A549 (cell line): ENCODE data around the gene SYNJ1. TPM values are rescaled to one million over a fixed set of nuclear protein-coding genes. Genes with fewer than 3 reads are reported as not detected.
"Not testable (repeated sequence)": the region's sequence is repeated elsewhere in the genome, so short reads cannot be mapped to it uniquely, and the experiment has no call there.

ENCODE experiments used
- ATAC-seq, 2 experiments: fragments of 200-7000 bp in 1 of 2; fragments of >200 bp in 1 of 2; cut with Nextera tagmentation in 1 of 2; cut with Tn5 transposase in 1 of 2; 3 replicates each; pipeline versions ENCODE4 v1.8.0 to v1.9.1; 2018 to 2020; ENCODE audit warnings: mild to moderate bottlenecking in 1 of 2, moderate library complexity in 1 of 2
- CTCF ChIA-PET: fragments of 300-600 bp; sonication (Branson Sonifier 250); formaldehyde crosslinking; extraction: SDS; loops from one replicate; lab custom pipeline; 2021; ENCODE audit warnings: antibody characterized with exemption, inconsistent platforms; lab: Yijun Ruan, JAX
- POLR2A ChIA-PET: fragments of 350-600 bp; formaldehyde crosslinking; extraction: SDS; loops from one replicate; lab custom pipeline; 2021; ENCODE audit warnings: antibody characterized with exemption, inconsistent platforms; lab: Yijun Ruan, JAX
- DNase-seq, 2 experiments: peaks; one replicate each; pipeline versions ENCODE4 v3.0.0 to v3.0.0-alpha.2; 2011 to 2016; ENCODE audit warnings: low read depth in 1 of 2, low spot score in 1 of 2
- FAIRE-seq: peaks from 2 replicates; lab custom pipeline; 2011; peaks lifted over from hg19 to GRCh38; lab: Jason Lieb, UNC
- H3K27ac ChIP-seq, 2 experiments: fragments of >200 bp; sonication (Bioruptor Twin); formaldehyde crosslinking; 3 replicates each; pipeline ENCODE4 v1.5.1; 2016 to 2017
- H3K4me1 ChIP-seq: fragments of >200 bp; sonication (Bioruptor Twin); formaldehyde crosslinking; 3 replicates; pipeline ENCODE4 v1.6.1; 2016
- H3K4me2 ChIP-seq: fragments of >200 bp; sonication (Bioruptor Twin); formaldehyde crosslinking; 3 replicates; pipeline ENCODE4 v1.6.1; 2016
- H3K4me3 ChIP-seq: fragments of >200 bp; sonication (Bioruptor Twin); formaldehyde crosslinking; 3 replicates; pipeline ENCODE4 v1.5.1; 2016
- H3K9me3 ChIP-seq: fragments of >200 bp; sonication (Bioruptor Twin); formaldehyde crosslinking; 3 replicates; pipeline ENCODE4 v1.6.1; 2016
- BCL3 ChIP-seq: fragments of >200 bp; sonication (Bioruptor Twin); formaldehyde crosslinking; IDR thresholded peaks from 3 replicates; pipeline ENCODE4 v1.6.1; 2016
- BHLHE40 ChIP-seq: IDR thresholded peaks from 2 replicates; pipeline ENCODE4 v1.6.1; 2012; ENCODE audit warnings: low read depth, low read length, inconsistent platforms
- EP300 ChIP-seq, 2 experiments: fragments of >200 bp; sonication (Bioruptor Twin); formaldehyde crosslinking; IDR thresholded peaks; 2 replicates in 1 of 2; 3 replicates in 1 of 2; pipeline ENCODE4 v1.6.1; 2016 to 2017
- ESRRA ChIP-seq: fragments of 150-350 bp; IDR thresholded peaks from 2 replicates; pipeline ENCODE4 v1.6.1; 2014; ENCODE audit warnings: mild to moderate bottlenecking, low read length, borderline replicate concordance
- FOSL2 ChIP-seq, 2 experiments: fragments of 450-650 bp in 1 of 2; fragments of >200 bp in 1 of 2; sonication (Bioruptor Twin) in 1 of 2; formaldehyde crosslinking; IDR thresholded peaks; 2 replicates each; pipeline versions ENCODE4 v1.5.0 to v1.6.1; 2016 to 2020; ENCODE audit warnings: mild to moderate bottlenecking in 1 of 2, moderate library complexity in 1 of 2
- FOXS1 ChIP-seq: fragments of 250-450 bp; sonication (Bioruptor Pico); IDR thresholded peaks from 2 replicates; pipeline ENCODE4 v1.5.0; 2020; ENCODE audit warnings: mild to moderate bottlenecking, moderate library complexity
- HDAC2 ChIP-seq: fragments of 200-600 bp; sonication (generic); IDR thresholded peaks from 2 replicates; pipeline ENCODE4 v1.6.1; 2016
- HEYL ChIP-seq: fragments of 250-450 bp; sonication (Bioruptor Pico); IDR thresholded peaks from 2 replicates; pipeline ENCODE4 v1.8.0; 2021; ENCODE audit warnings: mild to moderate bottlenecking, moderate library complexity
- HMGXB4 ChIP-seq: fragments of 250-450 bp; sonication (Bioruptor Pico); IDR thresholded peaks from 2 replicates; pipeline ENCODE4 v1.5.0; 2021; ENCODE audit warnings: mild to moderate bottlenecking, moderate library complexity, borderline replicate concordance
- JUN ChIP-seq, 2 experiments: fragments of >200 bp; sonication (Bioruptor Twin); formaldehyde crosslinking; IDR thresholded peaks; 2 replicates in 1 of 2; 3 replicates in 1 of 2; pipeline ENCODE4 v1.6.1; 2016 to 2017
- MAFK ChIP-seq: fragments of 450-650 bp; IDR thresholded peaks from 2 replicates; pipeline ENCODE4 v1.6.1; 2014; ENCODE audit not compliant: partially characterized antibody
- NR3C1 ChIP-seq: fragments of >200 bp; sonication (Bioruptor Twin); formaldehyde crosslinking; IDR thresholded peaks from 3 replicates; pipeline ENCODE4 v1.6.1; 2017
- POLR2A ChIP-seq: IDR thresholded peaks from 2 replicates; pipeline ENCODE4 v1.6.1; 2012; ENCODE audit warnings: mild to moderate bottlenecking, low read length
- REST ChIP-seq: fragments of 200-600 bp; sonication (generic); IDR thresholded peaks from 2 replicates; pipeline ENCODE4 v1.6.1; 2016; ENCODE audit warnings: antibody characterized with exemption, mild to moderate bottlenecking, moderate library complexity
- SMC3 ChIP-seq: fragments of >200 bp; sonication (Bioruptor Twin); formaldehyde crosslinking; IDR thresholded peaks from 3 replicates; pipeline ENCODE4 v1.6.1; 2018; ENCODE audit warnings: inconsistent platforms
- TFCP2L1 ChIP-seq: fragments of 250-450 bp; sonication (Bioruptor Pico); IDR thresholded peaks from 2 replicates; pipeline ENCODE4 v1.5.0; 2021; ENCODE audit warnings: mild to moderate bottlenecking
- TP53 ChIP-seq: fragments of 250-450 bp; sonication (Bioruptor Pico); IDR thresholded peaks from 2 replicates; pipeline ENCODE4 v1.5.0; 2021; ENCODE audit warnings: mild to moderate bottlenecking, moderate library complexity
- ZC3H11A ChIP-seq: fragments of 450-650 bp; IDR thresholded peaks from 2 replicates; pipeline ENCODE4 v1.6.1; 2014; ENCODE audit warnings: antibody characterized with exemption, mild to moderate bottlenecking
- ZFP36 ChIP-seq: fragments of 450-650 bp; IDR thresholded peaks from 2 replicates; pipeline ENCODE4 v1.6.1; 2014; ENCODE audit warnings: borderline replicate concordance; ENCODE audit not compliant: partially characterized antibody
- ZNF302 ChIP-seq: fragments of 250-450 bp; sonication (Bioruptor Pico); IDR thresholded peaks from 2 replicates; pipeline ENCODE4 v1.9.0; 2021; ENCODE audit warnings: inconsistent platforms, mild to moderate bottlenecking, moderate library complexity
- WGBS: methylation state at CpG from one replicate; pipeline ENCODE4 v1.1.6; 2017; ENCODE audit errors: missing lambda C conversion rate; 5-methylcytosine and 5-hydroxymethylcytosine counted together
- polyA plus RNA-seq, 4 experiments: library from polyadenylated mRNA; depleted of rRNA in 3 of 4; stranded (reverse); fragments of >200 nt; fragmentation: RNase III in 1 of 4; extraction: RNeasy Plus Mini Kit Qiagen cat#74134 plus additional on column Dnase treatment in 1 of 4; gene quantifications; 2 replicates in 3 of 4; 3 replicates in 1 of 4; pipeline ENCODE4 v1.2.3, GENCODE V29; 2011 to 2017
- TF ChIP-seq, protein P1 (sequence below): fragments of >200 bp; sonication (Bioruptor Twin); formaldehyde crosslinking; IDR thresholded peaks from 2 replicates; pipeline ENCODE4 v1.6.1; 2016
- TF ChIP-seq, protein P2 (sequence below): fragments of 150-350 bp; IDR thresholded peaks from 2 replicates; pipeline ENCODE4 v1.6.1; 2014; ENCODE audit warnings: low read depth, mild to moderate bottlenecking, low read length
- TF ChIP-seq, protein P3 (sequence below): fragments of 450-650 bp; IDR thresholded peaks from 2 replicates; pipeline ENCODE4 v1.6.1; 2014; ENCODE audit warnings: antibody characterized with exemption

The SYNJ1 gene
- polyA plus RNA-seq, 2 of the 4 experiments (the other 2 are of a cell fraction): 2.3 to 3.8 TPM

GRCh38 chr21:32698286-32698685 is 29.5 kb downstream of the SYNJ1 start:
- 74% methylated on average over 2 of the region's 2 CpGs for WGBS
- DNase-seq: no peak
- ChIA-PET POLR2A (no interaction called here), CTCF (no interaction called here)
- no peak overlapping the region for H3K27ac ChIP-seq
- no peak for TF ChIP-seq ESRRA
- TF ChIP-seq, protein P1, sequence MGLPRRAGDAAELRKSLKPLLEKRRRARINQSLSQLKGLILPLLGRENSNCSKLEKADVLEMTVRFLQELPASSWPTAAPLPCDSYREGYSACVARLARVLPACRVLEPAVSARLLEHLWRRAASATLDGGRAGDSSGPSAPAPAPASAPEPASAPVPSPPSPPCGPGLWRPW: no peak
- no peak for TF ChIP-seq ZNF302 (CRISPR knock-in tag)
- no peak overlapping the region for H3K4me2 ChIP-seq
- no peaks in the 10 kb centered on the region for H3K4me1 ChIP-seq
- ATAC-seq: no peak
- no peak overlapping the region for H3K4me3 ChIP-seq
- no peak for FAIRE-seq
- no peaks in the 10 kb centered on the region for H3K9me3 ChIP-seq

- CTCF ChIA-PET, FAIRE-seq, H3K27ac ChIP-seq, H3K4me3 ChIP-seq, H3K4me1 ChIP-seq, POLR2A ChIA-PET, H3K4me2 ChIP-seq, H3K9me3 ChIP-seq, DNase-seq, ATAC-seq: not testable (repeated sequence)
- peak; percentile 58 for TF ChIP-seq ZC3H11A
- WGBS: 95% methylated on average over 6 of the region's 7 CpGs
These were observed 32.3 kb downstream of the SYNJ1 start for GRCh38 chr21:32695482-32695881.

GRCh38 chr21:32693581-32693980 is 34.2 kb downstream of the SYNJ1 start:
- CTCF ChIA-PET: interaction anchor here (1.7 kb wide), 1 partner anchor 92 kb away, joined by 4 read pairs; no protein-coding TSS in a partner anchor
- TF ChIP-seq MAFK (no peak), SMC3 (no peak), EP300 (IDR thresholded peaks at IDR 0.05) (no peak)
- TF ChIP-seq, all 56 proteins: peak for 0
- H3K9me3 ChIP-seq: no peaks in the 10 kb centered on the region
- H3K4me2 ChIP-seq: no peak overlapping the region
- FAIRE-seq (no peak), DNase-seq (no peak), ATAC-seq (no peak)
- no peak overlapping the region for H3K4me3 ChIP-seq
- H3K27ac ChIP-seq: no peak overlapping the region
- POLR2A ChIA-PET: no interaction called here
- H3K4me1 ChIP-seq: no peaks in the 10 kb centered on the region

DNA sequence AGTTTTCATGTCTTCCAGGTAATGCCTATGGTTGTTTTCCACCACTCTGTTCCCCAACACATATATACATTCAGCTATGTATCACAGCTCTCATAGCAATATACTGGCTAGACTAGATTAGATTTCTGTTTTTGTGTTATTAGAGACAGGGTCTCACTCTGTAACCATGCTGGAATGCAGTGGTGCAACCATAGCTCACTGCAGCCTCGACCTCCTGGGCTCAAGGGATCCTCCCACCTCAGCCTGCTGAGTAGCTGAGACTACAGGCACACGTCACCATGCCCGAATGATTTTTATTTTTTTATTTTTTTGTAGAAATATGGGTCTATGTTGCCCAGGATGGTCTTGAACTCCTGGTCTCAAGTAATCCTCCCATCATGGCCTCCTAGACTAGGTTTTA is 37.7 kb downstream of the SYNJ1 start:
- Histone ChIP-seq H3K4me3 (no peak overlapping the region), H3K4me1 (no peaks in the 10 kb centered on the region), H3K9me3 (no peaks in the 10 kb centered on the region), H3K4me2 (no peak overlapping the region), H3K27ac (no peak overlapping the region)
- no peak for TF ChIP-seq NR3C1
- TF ChIP-seq BCL3: no peak
- no peak for TF ChIP-seq HMGXB4 (CRISPR knock-in tag)
- TF ChIP-seq HDAC2: no peak
- TF ChIP-seq FOXS1: no peak
- TF ChIP-seq HEYL: no peak
- no peak for TF ChIP-seq FOSL2 (IDR thresholded peaks at IDR 0.05)
- TF ChIP-seq FOSL2 (CRISPR knock-in tag; IDR thresholded peaks at IDR 0.05): no peak
- no peak for TF ChIP-seq JUN (IDR thresholded peaks at IDR 0.05)
- TF ChIP-seq, protein P2, sequence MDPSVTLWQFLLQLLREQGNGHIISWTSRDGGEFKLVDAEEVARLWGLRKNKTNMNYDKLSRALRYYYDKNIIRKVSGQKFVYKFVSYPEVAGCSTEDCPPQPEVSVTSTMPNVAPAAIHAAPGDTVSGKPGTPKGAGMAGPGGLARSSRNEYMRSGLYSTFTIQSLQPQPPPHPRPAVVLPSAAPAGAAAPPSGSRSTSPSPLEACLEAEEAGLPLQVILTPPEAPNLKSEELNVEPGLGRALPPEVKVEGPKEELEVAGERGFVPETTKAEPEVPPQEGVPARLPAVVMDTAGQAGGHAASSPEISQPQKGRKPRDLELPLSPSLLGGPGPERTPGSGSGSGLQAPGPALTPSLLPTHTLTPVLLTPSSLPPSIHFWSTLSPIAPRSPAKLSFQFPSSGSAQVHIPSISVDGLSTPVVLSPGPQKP: no peak
- TF ChIP-seq, protein P3, sequence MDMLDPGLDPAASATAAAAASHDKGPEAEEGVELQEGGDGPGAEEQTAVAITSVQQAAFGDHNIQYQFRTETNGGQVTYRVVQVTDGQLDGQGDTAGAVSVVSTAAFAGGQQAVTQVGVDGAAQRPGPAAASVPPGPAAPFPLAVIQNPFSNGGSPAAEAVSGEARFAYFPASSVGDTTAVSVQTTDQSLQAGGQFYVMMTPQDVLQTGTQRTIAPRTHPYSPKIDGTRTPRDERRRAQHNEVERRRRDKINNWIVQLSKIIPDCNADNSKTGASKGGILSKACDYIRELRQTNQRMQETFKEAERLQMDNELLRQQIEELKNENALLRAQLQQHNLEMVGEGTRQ: no peak
- no peak for TF ChIP-seq BHLHE40
- TF ChIP-seq POLR2A: no peak
- no peak for TF ChIP-seq MAFK
- TF ChIP-seq TFCP2L1 (CRISPR knock-in tag): no peak
- TF ChIP-seq REST: no peak
- TF ChIP-seq TP53: no peak
- no peak for TF ChIP-seq SMC3
- no peak for TF ChIP-seq ZFP36
- DNase-seq (no peak), FAIRE-seq (no peak), ATAC-seq (no peak)
- WGBS: 33% methylated on average over 3 of the region's 3 CpGs
- CTCF ChIA-PET: no interaction called here
- POLR2A ChIA-PET: no interaction called here
